Omental fat pad (tissue), 4 donors: ENCODE results near the gene NTM. TPM values are rescaled to one million over a fixed set of nuclear protein-coding genes. Genes with fewer than 3 reads are reported as not detected.
"Not testable (repeated sequence)": the region's sequence is repeated elsewhere in the genome, so short reads cannot be mapped to it uniquely, and the experiment has no call there.

Experiments used
- ATAC-seq: fragments of 150-250 bp; one replicate; pipeline ENCODE4 v1.9.1; 2016; ENCODE audit warnings: mild to moderate bottlenecking, moderate library complexity; ENCODE audit not compliant: low FRiP score
- DNase-seq: peaks from one replicate; pipeline ENCODE4 v3.0.0-alpha.2; 2019; ENCODE audit warnings: low spot score
- total RNA-seq, 4 donors: library from RNA; depleted of rRNA; stranded (reverse); fragments of >200 nt; gene quantifications; one replicate each; pipeline ENCODE4 v1.1.0, GENCODE V29; 2016
- TF ChIP-seq, protein P1 (sequence below), 3 donors: fragments of 450-650 bp; IDR thresholded peaks; one replicate each; pipeline ENCODE4 v1.5.1; 2016 to 2017; ENCODE audit warnings: antibody characterized with exemption in 3 of 3, mild to moderate bottlenecking in 3 of 3, moderate library complexity in 2 of 3

The NTM gene
- total RNA-seq, 4 donors from 2014 or later = 0.56 to 5.5 (median 2.4) TPM

DNA sequence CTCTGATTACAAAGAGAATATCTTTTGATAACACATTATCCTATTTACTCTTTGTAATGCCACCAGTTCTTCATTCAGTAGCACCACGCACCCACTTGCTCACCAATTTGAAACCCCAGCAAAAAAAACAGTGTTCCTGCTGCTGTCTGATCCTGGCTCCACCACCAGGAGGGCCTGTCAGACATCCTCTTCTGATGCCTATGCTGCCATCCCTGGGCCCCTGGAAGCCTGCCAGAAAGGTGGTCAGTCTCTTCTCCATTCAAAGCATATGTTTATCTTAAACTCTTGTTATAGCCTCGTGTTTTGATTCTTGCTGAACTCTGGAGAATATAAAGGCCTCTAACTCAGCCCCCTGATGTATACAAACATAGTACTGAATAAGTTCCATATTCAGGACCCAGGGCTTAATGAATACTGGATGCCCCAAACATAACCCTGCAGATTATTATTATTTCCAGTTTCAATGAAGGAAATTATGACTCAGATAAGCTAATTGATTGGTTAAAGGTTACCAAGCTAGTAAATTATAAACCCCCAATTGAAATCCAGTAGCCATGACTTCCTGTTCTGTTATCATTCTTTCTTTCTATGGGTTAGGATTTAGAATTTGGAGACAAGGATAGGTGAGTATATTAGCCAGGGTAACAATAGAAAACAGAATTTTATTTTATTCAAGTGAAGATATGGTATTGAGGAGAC is 116.7 kb downstream of the NTM start:
- no peak for DNase-seq
- TF ChIP-seq, protein P1, sequence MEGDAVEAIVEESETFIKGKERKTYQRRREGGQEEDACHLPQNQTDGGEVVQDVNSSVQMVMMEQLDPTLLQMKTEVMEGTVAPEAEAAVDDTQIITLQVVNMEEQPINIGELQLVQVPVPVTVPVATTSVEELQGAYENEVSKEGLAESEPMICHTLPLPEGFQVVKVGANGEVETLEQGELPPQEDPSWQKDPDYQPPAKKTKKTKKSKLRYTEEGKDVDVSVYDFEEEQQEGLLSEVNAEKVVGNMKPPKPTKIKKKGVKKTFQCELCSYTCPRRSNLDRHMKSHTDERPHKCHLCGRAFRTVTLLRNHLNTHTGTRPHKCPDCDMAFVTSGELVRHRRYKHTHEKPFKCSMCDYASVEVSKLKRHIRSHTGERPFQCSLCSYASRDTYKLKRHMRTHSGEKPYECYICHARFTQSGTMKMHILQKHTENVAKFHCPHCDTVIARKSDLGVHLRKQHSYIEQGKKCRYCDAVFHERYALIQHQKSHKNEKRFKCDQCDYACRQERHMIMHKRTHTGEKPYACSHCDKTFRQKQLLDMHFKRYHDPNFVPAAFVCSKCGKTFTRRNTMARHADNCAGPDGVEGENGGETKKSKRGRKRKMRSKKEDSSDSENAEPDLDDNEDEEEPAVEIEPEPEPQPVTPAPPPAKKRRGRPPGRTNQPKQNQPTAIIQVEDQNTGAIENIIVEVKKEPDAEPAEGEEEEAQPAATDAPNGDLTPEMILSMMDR (IDR thresholded peaks at IDR 0.05) = no peak
- ATAC-seq = no peak

DNA sequence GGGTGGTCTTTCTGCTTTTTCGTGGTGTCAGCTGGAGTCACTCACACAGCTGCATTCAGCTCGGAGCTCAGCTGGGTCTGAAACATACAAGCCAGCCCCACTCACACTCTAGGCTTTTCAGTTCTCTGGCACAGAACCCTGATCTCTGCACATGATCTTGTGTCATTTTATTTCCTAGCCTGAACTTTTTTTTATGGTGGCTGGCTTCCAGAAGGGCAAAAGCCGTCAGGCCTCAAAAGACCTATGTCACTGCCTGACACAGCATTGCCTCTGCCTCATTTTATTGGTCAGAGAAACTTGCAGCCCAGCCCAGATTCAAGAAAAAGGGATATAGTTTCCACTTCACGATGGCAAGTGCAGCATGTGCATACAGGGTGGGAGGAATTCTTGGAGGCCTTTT is 117.8 kb downstream of the NTM start:
- TF ChIP-seq, protein P1 (IDR thresholded peaks at IDR 0.05) = no peak
- no peak for ATAC-seq
- DNase-seq = no peak

DNA sequence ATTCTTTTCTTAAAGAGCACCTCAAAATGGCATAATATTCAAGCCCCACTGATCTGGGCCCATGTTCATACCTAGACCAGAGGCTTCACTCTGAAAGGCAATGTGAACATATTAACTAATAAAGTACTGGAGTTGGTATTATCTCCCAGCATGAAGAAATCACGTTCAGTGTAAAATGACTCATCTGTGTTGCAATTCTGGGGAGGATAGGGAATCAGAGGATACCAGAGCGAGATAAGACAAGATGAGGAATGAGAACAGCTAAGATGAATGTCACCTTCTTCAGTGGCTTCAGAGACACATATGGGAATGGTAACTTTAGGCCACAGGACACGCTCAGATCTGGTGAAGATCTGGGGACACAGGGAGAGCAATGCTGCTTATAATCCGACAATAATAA is 121.1 kb downstream of the NTM start:
- TF ChIP-seq, protein P1 (IDR thresholded peaks at IDR 0.05) = no peak

DNA sequence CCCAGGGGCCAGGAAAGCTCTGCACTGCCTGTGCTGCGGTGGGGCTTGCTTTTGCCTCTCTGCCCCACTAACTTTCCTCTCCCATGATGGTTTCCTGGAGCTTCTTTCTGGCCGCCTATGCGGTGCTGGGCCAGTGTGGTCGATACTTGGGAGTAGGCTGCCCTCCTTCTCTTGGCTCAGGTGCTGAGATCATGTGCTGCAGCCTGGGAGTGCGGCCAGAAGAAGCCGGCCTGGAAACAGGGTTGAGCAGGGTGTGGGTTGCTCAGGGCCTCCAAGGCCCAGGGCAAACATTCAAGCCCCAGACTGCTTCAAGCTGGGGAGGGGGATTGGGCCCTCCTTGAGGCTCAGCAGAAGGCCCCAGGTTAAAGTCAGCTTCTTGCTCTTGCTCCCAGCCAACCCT is 125.0 kb downstream of the NTM start:
- ATAC-seq (peak; percentile 61), DNase-seq (no peak)
- TF ChIP-seq, protein P1 (IDR thresholded peaks at IDR 0.05) = no peak

More for the DNA sequence above, 121.1 kb downstream of the NTM start:
- ATAC-seq = peak; percentile 76
- no peak for DNase-seq

DNA sequence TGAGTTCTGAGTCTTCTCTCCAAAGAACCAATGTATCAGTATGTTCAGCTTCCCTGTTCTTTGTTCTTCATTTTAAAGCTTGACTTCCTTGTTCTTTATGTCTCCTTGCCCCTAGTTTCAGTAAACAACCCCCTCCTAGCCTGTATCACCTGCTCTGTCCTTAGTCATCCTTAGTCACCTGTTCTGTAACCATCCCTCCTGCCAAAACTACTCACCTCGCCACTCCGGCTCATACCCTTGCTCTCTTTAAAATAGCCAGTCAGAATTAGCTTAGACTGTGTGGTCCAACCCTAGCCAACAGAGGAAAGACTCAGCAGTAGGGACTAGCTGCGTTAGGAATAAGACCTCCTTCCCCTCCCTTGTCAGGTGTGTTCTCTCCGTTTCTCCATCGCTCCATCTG is 127.3 kb downstream of the NTM start:
- ATAC-seq, DNase-seq: not testable (repeated sequence)

DNA sequence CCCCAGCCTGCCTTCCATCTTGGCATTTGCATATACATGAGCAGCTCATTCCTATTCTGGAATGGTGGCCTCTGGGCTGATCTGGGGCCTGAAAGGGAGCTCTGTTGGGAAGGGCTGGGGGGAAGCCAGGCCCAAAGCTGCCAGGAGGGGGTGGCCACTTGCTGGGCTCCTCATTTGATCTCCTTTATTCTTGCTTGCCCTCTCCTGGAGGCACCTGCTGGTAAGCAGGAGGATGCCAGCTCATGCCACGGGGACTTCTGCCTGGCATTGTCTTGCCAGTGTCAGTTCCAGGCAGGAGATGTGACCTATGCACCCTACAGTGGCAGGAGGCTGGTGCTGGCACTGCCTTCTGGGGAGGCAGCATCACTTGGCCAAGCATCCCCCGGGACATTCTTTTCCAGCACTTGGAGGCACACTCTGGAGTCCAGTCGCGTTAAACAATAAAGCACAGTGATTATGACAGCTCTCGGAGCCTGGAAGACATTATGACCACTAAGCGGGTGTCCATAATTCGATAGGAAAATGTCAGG is 128.3 kb downstream of the NTM start:
- DNase-seq = no peak
- TF ChIP-seq, protein P1 (IDR thresholded peaks at IDR 0.05) = no peak
- ATAC-seq = no peak

DNA sequence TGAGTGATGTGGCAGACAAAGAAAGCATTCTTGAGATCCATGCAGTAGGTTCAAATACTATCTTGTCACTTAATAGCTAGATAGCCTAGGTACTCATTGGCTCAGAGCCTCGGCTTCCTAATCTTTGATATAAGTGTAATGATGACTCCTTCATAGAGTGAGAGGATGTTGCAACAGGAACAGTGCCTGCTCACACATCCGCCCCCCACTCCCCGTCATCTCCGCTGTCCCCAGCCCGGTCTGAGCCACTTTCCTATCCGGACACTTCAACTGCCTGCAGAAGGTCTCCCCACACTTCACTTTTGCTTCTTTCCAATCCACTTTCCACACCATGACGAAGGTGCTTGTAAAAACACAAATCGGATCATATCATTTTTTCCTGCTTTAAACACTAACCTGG is 128.8 kb downstream of the NTM start:
- TF ChIP-seq, protein P1 (IDR thresholded peaks at IDR 0.05) = no peak
- ATAC-seq = no peak

More for the DNA sequence above, 128.8 kb downstream of the NTM start:
- no peak for DNase-seq
